ENCODE results near the gene SLAIN1.

The SLAIN1 gene

DNA sequence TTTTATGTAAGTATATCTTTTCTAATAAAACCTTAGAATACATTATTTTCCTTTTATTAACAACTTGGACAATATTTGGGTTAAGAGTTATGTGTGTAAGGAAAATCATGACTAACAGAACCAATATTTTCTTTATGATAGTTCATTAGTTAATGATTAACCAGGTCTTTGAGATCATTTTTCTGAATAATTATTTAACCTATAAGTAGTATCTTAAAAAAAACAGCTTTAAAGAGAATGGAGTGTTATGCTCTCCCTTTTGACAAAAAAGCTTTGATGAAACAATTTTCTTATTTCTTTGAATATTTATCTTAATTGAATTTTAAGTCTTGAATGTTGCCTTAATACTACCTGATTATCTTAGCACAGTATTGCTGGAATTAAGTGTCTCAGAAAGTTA, 3.8 kb downstream of the SLAIN1 start:
- ChIA-PET POLR2A (no interaction called here), CTCF (interaction anchor here (0.6 kb wide), 1 partner anchor 371 kb away, joined by 5 read pairs; no protein-coding TSS in a partner anchor)
- no peak overlapping the region for H3K4me3 ChIP-seq (ENCODE audit: low read depth, low read length)
- peaks cover 0 to 2% of the 10 kb centered on the region in 2 experiments; a peak in 1 of 3 replicates for H3K36me3 ChIP-seq (ENCODE audit: control insufficient read depth in 2 of 2, insufficient read depth in 1 of 2, low read length in 2 of 2)
- no peak overlapping the region for H3K27ac ChIP-seq (ENCODE audit: extremely low read depth, low read depth, low read length)
- H3K4me1 ChIP-seq (ENCODE audit: control insufficient read depth, insufficient read depth, low read length) = no peaks in the 10 kb centered on the region
- no peaks in the 10 kb centered on the region for H3K9me3 ChIP-seq (ENCODE audit: control insufficient read depth, insufficient read depth, low read depth, low read length)
- TF ChIP-seq ZNF664 (tag by site-specific recombination; IDR thresholded peaks at IDR 0.05) (peak; percentile 60), TCF7L2 (IDR thresholded peaks at IDR 0.05; ENCODE audit: borderline replicate concordance, low read depth, low read length) (no peak)

GRCh38 chr13:77702366-77702765, 4.9 kb downstream of the SLAIN1 start:
- ChIA-PET CTCF (interaction anchor here (0.8 kb wide), 1 partner anchor 109 kb away, joined by 3 read pairs; no protein-coding TSS in a partner anchor), POLR2A (no interaction called here)

DNA sequence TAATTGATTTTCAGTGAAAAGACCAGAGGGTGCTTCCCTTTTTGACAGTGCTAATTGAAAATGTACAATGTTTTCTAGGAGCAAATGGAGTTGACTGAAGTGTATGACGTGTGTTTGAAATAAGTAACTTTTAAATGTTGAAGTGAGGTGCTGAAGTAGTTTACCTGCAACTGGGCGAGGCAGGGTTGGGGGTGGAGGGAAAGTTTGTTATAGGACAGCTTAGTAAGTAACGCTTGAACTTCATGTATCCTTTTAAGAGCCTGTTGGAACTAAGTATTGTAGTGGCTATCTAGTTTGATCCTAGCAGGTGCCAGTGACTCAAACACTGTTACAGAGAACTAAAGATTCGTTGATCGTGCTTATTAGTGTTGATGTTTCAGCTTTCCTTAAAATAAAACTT, 5.9 kb downstream of the SLAIN1 start:
- H3K4me1 ChIP-seq (ENCODE audit: control insufficient read depth, insufficient read depth, low read length) = no peaks in the 10 kb centered on the region
- H3K36me3 ChIP-seq (ENCODE audit: control insufficient read depth in 2 of 2, insufficient read depth in 1 of 2, low read length in 2 of 2) = peaks cover 0 to 22% of the 10 kb centered on the region in 2 experiments; a peak in 1 of 3 replicates
- TF ChIP-seq ZNF10 (tag by site-specific recombination; IDR thresholded peaks at IDR 0.05) (no peak), ZNF24 (tag by site-specific recombination; IDR thresholded peaks at IDR 0.05) (no peak), ZSCAN23 (tag by site-specific recombination; IDR thresholded peaks at IDR 0.05) (no peak), ZNF366 (tag by site-specific recombination; conservative IDR thresholded peaks at IDR 0.05) (no peak), GLIS1 (tag by site-specific recombination; IDR thresholded peaks at IDR 0.05) (no peak), KLF16 (tag by site-specific recombination; IDR thresholded peaks at IDR 0.05) (no peak), ZBTB1 (tag by site-specific recombination; IDR thresholded peaks at IDR 0.05) (no peak), ZNF121 (tag by site-specific recombination; IDR thresholded peaks at IDR 0.05) (no peak), ZNF274 (IDR thresholded peaks at IDR 0.05; ENCODE audit: low read length) (no peak), ZNF274 (tag by site-specific recombination; IDR thresholded peaks at IDR 0.05; ENCODE audit: borderline replicate concordance) (no peak), ZNF138 (tag by site-specific recombination; IDR thresholded peaks at IDR 0.05; ENCODE audit: borderline replicate concordance) (no peak), SP2 (tag by site-specific recombination; IDR thresholded peaks at IDR 0.05) (no peak), ZNF501 (tag by site-specific recombination; IDR thresholded peaks at IDR 0.05) (no peak), TSHZ1 (tag by site-specific recombination; IDR thresholded peaks at IDR 0.05; ENCODE audit: borderline replicate concordance) (no peak), OVOL3 (tag by site-specific recombination; IDR thresholded peaks at IDR 0.05) (no peak), ZNF843 (tag by site-specific recombination; IDR thresholded peaks at IDR 0.05) (no peak)
- TF ChIP-seq, protein P1, sequence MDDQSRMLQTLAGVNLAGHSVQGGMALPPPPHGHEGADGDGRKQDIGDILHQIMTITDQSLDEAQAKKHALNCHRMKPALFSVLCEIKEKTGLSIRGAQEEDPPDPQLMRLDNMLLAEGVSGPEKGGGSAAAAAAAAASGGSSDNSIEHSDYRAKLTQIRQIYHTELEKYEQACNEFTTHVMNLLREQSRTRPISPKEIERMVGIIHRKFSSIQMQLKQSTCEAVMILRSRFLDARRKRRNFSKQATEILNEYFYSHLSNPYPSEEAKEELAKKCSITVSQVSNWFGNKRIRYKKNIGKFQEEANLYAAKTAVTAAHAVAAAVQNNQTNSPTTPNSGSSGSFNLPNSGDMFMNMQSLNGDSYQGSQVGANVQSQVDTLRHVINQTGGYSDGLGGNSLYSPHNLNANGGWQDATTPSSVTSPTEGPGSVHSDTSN (CRISPR knock-in tag; IDR thresholded peaks at IDR 0.05) = no peak
- TF ChIP-seq, protein P2, sequence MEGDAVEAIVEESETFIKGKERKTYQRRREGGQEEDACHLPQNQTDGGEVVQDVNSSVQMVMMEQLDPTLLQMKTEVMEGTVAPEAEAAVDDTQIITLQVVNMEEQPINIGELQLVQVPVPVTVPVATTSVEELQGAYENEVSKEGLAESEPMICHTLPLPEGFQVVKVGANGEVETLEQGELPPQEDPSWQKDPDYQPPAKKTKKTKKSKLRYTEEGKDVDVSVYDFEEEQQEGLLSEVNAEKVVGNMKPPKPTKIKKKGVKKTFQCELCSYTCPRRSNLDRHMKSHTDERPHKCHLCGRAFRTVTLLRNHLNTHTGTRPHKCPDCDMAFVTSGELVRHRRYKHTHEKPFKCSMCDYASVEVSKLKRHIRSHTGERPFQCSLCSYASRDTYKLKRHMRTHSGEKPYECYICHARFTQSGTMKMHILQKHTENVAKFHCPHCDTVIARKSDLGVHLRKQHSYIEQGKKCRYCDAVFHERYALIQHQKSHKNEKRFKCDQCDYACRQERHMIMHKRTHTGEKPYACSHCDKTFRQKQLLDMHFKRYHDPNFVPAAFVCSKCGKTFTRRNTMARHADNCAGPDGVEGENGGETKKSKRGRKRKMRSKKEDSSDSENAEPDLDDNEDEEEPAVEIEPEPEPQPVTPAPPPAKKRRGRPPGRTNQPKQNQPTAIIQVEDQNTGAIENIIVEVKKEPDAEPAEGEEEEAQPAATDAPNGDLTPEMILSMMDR (tag by site-specific recombination; IDR thresholded peaks at IDR 0.05) = no peak
- no peaks in the 10 kb centered on the region for H3K9me3 ChIP-seq (ENCODE audit: control insufficient read depth, insufficient read depth, low read depth, low read length)
- H3K4me3 ChIP-seq (ENCODE audit: low read depth, low read length) = no peak overlapping the region
- no peak overlapping the region for H3K27ac ChIP-seq (ENCODE audit: extremely low read depth, low read depth, low read length)
- ChIA-PET POLR2A (no interaction called here), CTCF (interaction anchor here (0.6 to 0.9 kb wide), 3 partner anchors 110 to 685 kb away, joined by 3 to 4 read pairs (median 3); no protein-coding TSS in a partner anchor)

More at GRCh38 chr13:77702366-77702765, 4.9 kb downstream of the SLAIN1 start:
- Histone ChIP-seq H3K4me1 (ENCODE audit: control insufficient read depth, insufficient read depth, low read length) (no peaks in the 10 kb centered on the region), H3K27ac (ENCODE audit: extremely low read depth, low read depth, low read length) (no peak overlapping the region), H3K36me3 (ENCODE audit: control insufficient read depth in 2 of 2, insufficient read depth in 1 of 2, low read length in 2 of 2) (peaks cover 0 to 12% of the 10 kb centered on the region in 2 experiments; a peak in 1 of 3 replicates), H3K9me3 (ENCODE audit: control insufficient read depth, insufficient read depth, low read depth, low read length) (no peaks in the 10 kb centered on the region), H3K4me3 (ENCODE audit: low read depth, low read length) (no peak overlapping the region)
- no peak for TF ChIP-seq ZNF211 (tag by site-specific recombination; IDR thresholded peaks at IDR 0.05; ENCODE audit: low read depth)

All from HEK293 (cell line).